ENCODE results near the gene VWA8. TPM values are rescaled to one million over a fixed set of nuclear protein-coding genes. Genes with fewer than 3 reads are reported as not detected.

The VWA8 gene
- total and polyA plus RNA-seq, 2 of the 8 experiments (the other 6 are each of a cell fraction or from before 2014, with no cell fraction given): 5.9 to 19.6 TPM

GRCh38 chr13:41708713-41709112, 252.2 kb downstream of the VWA8 start:
- H3K79me2 ChIP-seq (ENCODE audit: control insufficient read depth in 1 of 2, insufficient read depth in 2 of 2, low read length in 2 of 2): no peaks in the 10 kb centered on the region
- ChIA-PET POLR2A (ENCODE audit: partially characterized antibody) (no interaction called here), CTCF (ENCODE audit: partially characterized antibody) (no interaction called here)
- H3K9ac ChIP-seq (replicated peaks in 1 of 4; ENCODE audit: extremely low read depth in 1 of 4, low read depth in 3 of 4, low read length in 3 of 4): no peak overlapping the region
- TF ChIP-seq SIRT6 (IDR thresholded peaks at IDR 0.05; ENCODE audit: low read length) (no peak), EGR1 (IDR thresholded peaks at IDR 0.05; ENCODE audit: borderline replicate concordance, low read depth, low read length) (no peak), CEBPB (IDR thresholded peaks at IDR 0.05; ENCODE audit: low read depth, low read length) (no peak), CBX8 (IDR thresholded peaks at IDR 0.05; ENCODE audit: borderline replicate concordance, low read depth, low read length) (no peak)
- H3K36me3 ChIP-seq (ENCODE audit: control insufficient read depth in 2 of 4, insufficient read depth in 4 of 4, low read length in 3 of 4): no peaks in the 10 kb centered on the region
- H3K4ac ChIP-seq (replicated peaks; ENCODE audit: insufficient read length, low read depth, low read length): no peak overlapping the region
- H3K4me3 ChIP-seq (ENCODE audit: extremely low read depth in 1 of 4, insufficient read depth in 2 of 4, low read depth in 3 of 4, low read length in 4 of 4): no peak overlapping the region
- no peak overlapping the region for H3K56ac ChIP-seq (replicated peaks; ENCODE audit: insufficient read length, low read depth, low read length)
- no peak for FAIRE-seq
- H3K23me2 ChIP-seq (ENCODE audit: low read depth, low read length): no peaks in the 10 kb centered on the region
- 95% methylated on average over 4 of the region's 4 CpGs; no CpG with 5 or more reads in 1 of the 2 experiments for WGBS, 2 experiments (ENCODE audit: extremely low coverage in 1 of 2, insufficient coverage in 1 of 2, insufficient read length in 1 of 2, insufficient replicate concordance in 2 of 2, low coverage in 1 of 2, low lambda C conversion rate in 2 of 2, missing lambda C conversion rate in 1 of 2)
- H3K14ac ChIP-seq (ENCODE audit: insufficient read length): no peak overlapping the region
- H2AFZ ChIP-seq (ENCODE audit: low read length): no peak overlapping the region
- no peak overlapping the region for H2BK12ac ChIP-seq (ENCODE audit: low read depth, low read length)
- H2BK15ac ChIP-seq (ENCODE audit: low read length): no peak overlapping the region
- H3K27me3 ChIP-seq (replicated peaks in 1 of 4; ENCODE audit: control insufficient read depth in 3 of 4, extremely low read depth in 1 of 4, insufficient read depth in 3 of 4, low read length in 3 of 4): no peaks in the 10 kb centered on the region
- H2AK5ac ChIP-seq (ENCODE audit: low read depth, low read length): no peak overlapping the region
- no peak overlapping the region for H2BK20ac ChIP-seq (ENCODE audit: low read length)
- no peaks in the 10 kb centered on the region for H3K9me3 ChIP-seq (ENCODE audit: insufficient read depth in 2 of 2, low read depth in 1 of 2, low read length in 1 of 2)
- no peak overlapping the region for H3K18ac ChIP-seq (ENCODE audit: extremely low read depth, low read length)
- H3K27ac ChIP-seq (ENCODE audit: low read depth, low read length): no peak overlapping the region
- no peak overlapping the region for H2BK120ac ChIP-seq (replicated peaks; ENCODE audit: low read depth, low read length)
- H2BK5ac ChIP-seq (ENCODE audit: low read depth, low read length): no peak overlapping the region
- H3K4me2 ChIP-seq (ENCODE audit: insufficient read depth in 1 of 2, low read depth in 2 of 2, low read length in 2 of 2): no peak overlapping the region
- DNase-seq (ENCODE audit: low read depth in 1 of 2, low spot score in 2 of 2): no peak
- no peaks in the 10 kb centered on the region for H3K79me1 ChIP-seq (ENCODE audit: low read depth, low read length)
- H4K20me1 ChIP-seq (replicated peaks in 1 of 2; ENCODE audit: control insufficient read depth in 1 of 2, insufficient read depth in 2 of 2, low read length in 2 of 2): no peaks in the 10 kb centered on the region
- no peak overlapping the region for H4K5ac ChIP-seq (ENCODE audit: insufficient read length, low read depth, low read length)
- no peak overlapping the region for H3K23ac ChIP-seq (ENCODE audit: insufficient read length)
- no peaks in the 10 kb centered on the region for H3K4me1 ChIP-seq (replicated peaks in 1 of 4; ENCODE audit: control insufficient read depth in 3 of 4, insufficient read depth in 4 of 4, low read length in 3 of 4)
- no peak overlapping the region for H4K8ac ChIP-seq (ENCODE audit: extremely low read depth, insufficient read depth, low read length)
- no peak overlapping the region for H4K91ac ChIP-seq (replicated peaks; ENCODE audit: insufficient read length, low read length)
